Breast epithelium (tissue), 4 donors: ENCODE data around the gene OR2A2. TPM values are rescaled to one million over a fixed set of nuclear protein-coding genes. Genes with fewer than 3 reads are reported as not detected.
"Not testable (repeated sequence)": the region's sequence is repeated elsewhere in the genome, so short reads cannot be mapped to it uniquely, and the experiment has no call there.

Experiments used
- DNase-seq, 2 donors: peaks; one replicate each; pipeline ENCODE4 v3.0.0-alpha.2; 2019; ENCODE audit warnings: low spot score in 2 of 2
- H3K27ac ChIP-seq, 2 donors: fragments of 200-600 bp; sonication (generic) in 1 of 2; one replicate each; pipeline ENCODE4 v1.5.1; 2016 to 2019; ENCODE audit warnings: mild to moderate bottlenecking in 1 of 2
- H3K27me3 ChIP-seq, 2 donors: fragments of 200-600 bp; sonication (generic) in 1 of 2; one replicate each; pipeline versions ENCODE4 v1.5.1 to v1.6.0; 2017 to 2019; ENCODE audit warnings: control low read depth in 1 of 2, mild to moderate bottlenecking in 1 of 2
- H3K36me3 ChIP-seq: fragments of 200-600 bp; one replicate; pipeline ENCODE4 v1.5.1; 2019
- H3K4me1 ChIP-seq, 2 donors: fragments of 200-600 bp; sonication (generic); one replicate each; pipeline ENCODE4 v1.5.1; 2016 to 2019; ENCODE audit warnings: control low read depth in 1 of 2
- H3K4me3 ChIP-seq, 3 donors: fragments of 200-600 bp; sonication (generic); 1 replicate in 2 of 3; 2 replicates in 1 of 3; pipeline ENCODE4 v1.5.1; 2016 to 2019; ENCODE audit warnings: mild to moderate bottlenecking in 3 of 3, moderate library complexity in 2 of 3
- H3K9me3 ChIP-seq, 2 donors: fragments of 200-600 bp; sonication (generic) in 1 of 2; one replicate each; pipeline ENCODE4 v1.5.1; 2016 to 2019; ENCODE audit warnings: control low read depth in 1 of 2
- CTCF ChIP-seq, 3 donors: fragments of 450-650 bp; IDR thresholded peaks; one replicate each; pipeline ENCODE4 v1.5.1; 2016 to 2017; ENCODE audit warnings: antibody characterized with exemption in 3 of 3, mild to moderate bottlenecking in 3 of 3, moderate library complexity in 3 of 3
- POLR2A ChIP-seq: fragments of 450-650 bp; IDR thresholded peaks from one replicate; pipeline ENCODE4 v1.6.1; 2016; ENCODE audit warnings: antibody characterized with exemption, mild to moderate bottlenecking, moderate library complexity
- POLR2AphosphoS5 ChIP-seq, 3 donors: sonication (generic); formaldehyde crosslinking; IDR thresholded peaks; one replicate each; pipeline ENCODE4 v1.6.1; 2017; ENCODE audit warnings: antibody characterized with exemption in 3 of 3
- intact Hi-C: fragments of 100-400 bp; cut with DNase I; formaldehyde crosslinking; loops from one replicate; pipeline ENCODE4 v1.15.1; 2023; ENCODE audit warnings: low total_unique reads
- total RNA-seq, 3 donors: library from RNA; depleted of rRNA; stranded (reverse); fragments of >200 nt; gene quantifications; one replicate each; pipeline ENCODE4 v1.1.0, GENCODE V29; 2016

The OR2A2 gene
- total RNA-seq, 3 donors from 2014 or later: not detected

GRCh38 chr7:144127714-144128334 is 18.4 kb downstream of the OR2A2 start:
- intact Hi-C loops: no loop called here
- Histone ChIP-seq H3K9me3 (no peaks in the 10 kb centered on the region), H3K4me3 (no peak overlapping the region), H3K36me3 (no peaks in the 10 kb centered on the region), H3K27ac (no peak overlapping the region), H3K27me3 (no peaks in the 10 kb centered on the region), H3K4me1 (no peaks in the 10 kb centered on the region)
- peak; percentile 66 to 84 for DNase-seq
- no peak for TF ChIP-seq POLR2A
- no peak for TF ChIP-seq POLR2AphosphoS5 (IDR thresholded peaks at IDR 0.05)
- peak; percentile 37 to 69 (median 50) for TF ChIP-seq CTCF (IDR thresholded peaks at IDR 0.05)

DNA sequence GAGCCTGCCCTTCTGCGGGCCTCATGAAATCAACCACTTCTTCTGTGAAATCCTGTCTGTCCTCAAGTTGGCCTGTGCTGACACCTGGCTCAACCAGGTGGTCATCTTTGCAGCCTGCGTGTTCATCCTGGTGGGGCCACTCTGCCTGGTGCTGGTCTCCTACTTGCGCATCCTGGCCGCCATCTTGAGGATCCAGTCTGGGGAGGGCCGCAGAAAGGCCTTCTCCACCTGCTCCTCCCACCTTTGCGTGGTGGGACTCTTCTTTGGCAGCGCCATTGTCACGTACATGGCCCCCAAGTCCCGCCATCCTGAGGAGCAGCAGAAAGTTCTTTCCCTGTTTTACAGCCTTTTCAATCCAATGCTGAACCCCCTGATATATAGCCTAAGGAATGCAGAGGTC is 20.2 kb downstream of the OR2A2 start:
- H3K27me3 ChIP-seq, H3K4me3 ChIP-seq, DNase-seq, H3K4me1 ChIP-seq, H3K9me3 ChIP-seq, H3K36me3 ChIP-seq, H3K27ac ChIP-seq, intact Hi-C loops: not testable (repeated sequence)

- intact Hi-C loops: no loop called here
Measured at GRCh38 chr7:144130730-144131129, 21.3 kb downstream of the OR2A2 start.

DNA sequence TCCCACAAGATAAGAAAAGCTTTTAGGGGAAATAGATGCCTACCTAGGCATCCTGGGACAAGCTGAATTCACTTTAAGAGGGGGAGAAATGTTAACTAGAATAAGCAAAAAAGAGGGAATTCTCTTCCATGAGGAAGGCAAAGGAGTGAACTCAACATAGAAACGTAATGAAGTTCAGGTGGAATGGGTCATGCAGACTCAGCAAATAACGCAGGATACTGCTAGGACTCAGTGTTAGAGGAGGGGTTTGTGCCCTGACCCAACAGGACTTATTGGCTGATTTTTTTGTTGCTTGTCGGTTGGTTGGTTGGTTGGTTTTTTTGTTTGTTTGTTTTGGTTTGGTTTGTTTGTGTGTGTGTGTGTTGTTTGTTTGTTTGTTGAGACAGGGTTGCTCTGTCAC is 22.9 kb downstream of the OR2A2 start:
- intact Hi-C loops: no loop called here
- Histone ChIP-seq H3K27me3 (no peaks in the 10 kb centered on the region), H3K4me1 (no peaks in the 10 kb centered on the region), H3K4me3 (no peak overlapping the region), H3K27ac (no peak overlapping the region), H3K9me3 (no peaks in the 10 kb centered on the region), H3K36me3 (no peaks in the 10 kb centered on the region)
- DNase-seq: no peak
- TF ChIP-seq POLR2A (no peak), POLR2AphosphoS5 (IDR thresholded peaks at IDR 0.05) (no peak), CTCF (IDR thresholded peaks at IDR 0.05) (no peak)

More at GRCh38 chr7:144130730-144131129, 21.3 kb downstream of the OR2A2 start:
- no peaks in the 10 kb centered on the region for H3K36me3 ChIP-seq
- no peaks in the 10 kb centered on the region for H3K9me3 ChIP-seq
- H3K4me3 ChIP-seq: no peak overlapping the region
- H3K4me1 ChIP-seq: no peaks in the 10 kb centered on the region
- no peak overlapping the region for H3K27ac ChIP-seq
- H3K27me3 ChIP-seq: no peaks in the 10 kb centered on the region
- no peak for TF ChIP-seq POLR2AphosphoS5 (IDR thresholded peaks at IDR 0.05)
- DNase-seq: no peak

GRCh38 chr7:144133307-144133706 is 23.9 kb downstream of the OR2A2 start:
- DNase-seq: no peak
- TF ChIP-seq POLR2AphosphoS5 (IDR thresholded peaks at IDR 0.05) (no peak), CTCF (IDR thresholded peaks at IDR 0.05) (no peak), POLR2A (no peak)
- H3K4me1 ChIP-seq: no peaks in the 10 kb centered on the region
- no peaks in the 10 kb centered on the region for H3K27me3 ChIP-seq
- H3K36me3 ChIP-seq: no peaks in the 10 kb centered on the region
- intact Hi-C loops: no loop called here
- H3K27ac ChIP-seq: no peak overlapping the region
- H3K4me3 ChIP-seq: no peak overlapping the region
- H3K9me3 ChIP-seq: no peaks in the 10 kb centered on the region

DNA sequence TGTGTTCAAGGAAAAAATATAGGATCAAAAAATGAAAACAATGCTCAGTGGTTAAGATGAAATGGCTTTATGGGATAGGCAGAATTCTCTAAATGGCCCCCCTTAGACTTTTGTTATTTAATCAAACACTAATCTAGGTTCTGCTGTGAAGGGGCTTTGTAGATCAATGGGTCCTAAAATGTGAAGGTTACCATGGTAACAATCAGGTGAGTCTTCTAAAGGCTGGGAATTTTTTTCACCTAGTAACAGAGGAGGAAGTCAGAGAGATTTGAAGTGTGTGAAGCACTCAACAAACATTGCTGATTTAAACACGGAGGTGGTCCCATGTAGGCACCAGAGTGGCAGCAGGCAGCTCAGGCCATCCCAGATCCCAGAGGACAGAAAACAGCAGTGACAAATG is 24.7 kb downstream of the OR2A2 start:
- DNase-seq: no peak
- Histone ChIP-seq H3K9me3 (no peaks in the 10 kb centered on the region), H3K36me3 (no peaks in the 10 kb centered on the region), H3K4me3 (no peak overlapping the region), H3K4me1 (no peaks in the 10 kb centered on the region), H3K27me3 (no peaks in the 10 kb centered on the region), H3K27ac (no peak overlapping the region)
- TF ChIP-seq POLR2A (no peak), CTCF (IDR thresholded peaks at IDR 0.05) (no peak), POLR2AphosphoS5 (IDR thresholded peaks at IDR 0.05) (no peak)
- intact Hi-C loops: no loop called here
